Effector CD8-positive, alpha-beta T cell (primary cell): Measurements from ENCODE around the gene CALHM1.

Experiments
- DNase-seq: peaks from one replicate; lab custom pipeline; 2025; lab: John Stamatoyannopoulos, UW

CALHM1 gene

DNA sequence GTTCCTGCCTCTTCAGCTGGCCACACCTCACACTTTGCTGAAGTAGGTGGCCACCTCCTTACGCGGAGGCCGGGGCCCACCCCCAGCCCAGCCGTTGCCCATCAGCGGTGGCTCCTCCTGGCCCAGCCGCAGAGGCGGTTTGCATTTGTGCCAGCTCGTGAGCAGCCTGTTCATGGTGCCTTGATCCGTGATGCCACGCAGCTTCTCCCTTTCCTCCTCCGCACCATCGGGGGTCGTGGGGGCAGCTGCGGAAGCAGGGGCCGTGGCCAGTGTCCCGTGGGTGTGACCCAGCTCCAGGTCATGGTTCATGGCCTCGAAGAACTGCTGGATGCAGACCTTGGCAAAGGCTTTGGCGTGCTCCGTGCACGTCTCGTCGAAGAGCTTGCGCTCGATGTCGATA is 3.5 kb downstream of the CALHM1 start:
- no peak for DNase-seq

DNA sequence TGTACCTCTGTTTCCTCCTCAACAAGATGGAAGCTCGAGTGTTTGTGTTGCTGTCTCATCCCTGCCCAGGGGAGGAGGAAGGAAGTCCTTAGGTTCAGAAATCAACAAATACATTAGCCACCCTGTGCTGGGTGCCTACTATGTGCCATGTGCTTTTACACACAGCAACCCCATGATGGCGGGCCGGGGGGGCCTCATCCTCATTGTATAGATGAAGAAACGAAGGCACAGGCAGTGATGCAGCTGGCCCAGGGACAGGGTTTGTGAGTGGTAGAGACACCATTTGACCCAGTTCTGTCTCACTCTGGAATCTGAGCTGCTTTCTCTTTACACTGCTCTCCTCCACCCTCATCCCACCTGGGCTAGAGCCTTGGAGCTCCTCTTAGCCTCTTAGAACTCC is 4.7 kb downstream of the CALHM1 start:
- DNase-seq, result no peak

DNA sequence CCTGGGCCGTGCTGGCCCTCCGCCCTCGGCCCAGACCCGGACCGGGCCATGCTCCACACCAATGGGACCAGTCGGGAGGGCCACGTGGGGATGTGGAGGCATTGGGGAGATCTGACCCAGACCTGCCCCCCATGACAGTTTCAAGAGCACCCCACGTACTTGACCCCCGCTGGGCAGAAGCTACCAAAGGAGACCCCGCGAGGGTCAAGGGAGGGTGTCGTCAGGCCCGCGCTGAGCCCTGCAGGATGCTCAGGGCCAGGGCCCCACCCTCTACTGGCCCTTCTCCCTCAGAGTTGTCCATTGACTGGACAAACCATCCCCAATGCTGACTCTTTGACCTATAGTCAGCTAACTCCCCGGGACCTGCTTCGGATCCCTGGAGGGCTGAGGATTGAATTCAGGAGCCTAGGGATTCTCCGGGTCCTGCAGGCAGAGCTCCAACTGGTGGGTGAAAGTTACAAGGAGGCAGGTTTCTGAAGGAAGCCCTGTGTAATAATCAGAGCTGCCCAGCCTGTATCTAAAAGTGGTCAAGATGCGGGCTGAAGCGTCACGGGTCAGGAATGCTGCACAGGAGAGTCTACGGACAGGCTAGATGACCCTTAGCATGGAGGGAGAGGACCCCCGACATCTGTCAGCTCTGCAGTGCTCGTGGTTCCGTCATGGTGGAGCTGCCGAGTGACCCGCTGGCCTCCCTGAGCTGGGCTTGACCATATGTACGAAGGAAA is 6.0 kb downstream of the CALHM1 start:
- DNase-seq, result no peak

DNA sequence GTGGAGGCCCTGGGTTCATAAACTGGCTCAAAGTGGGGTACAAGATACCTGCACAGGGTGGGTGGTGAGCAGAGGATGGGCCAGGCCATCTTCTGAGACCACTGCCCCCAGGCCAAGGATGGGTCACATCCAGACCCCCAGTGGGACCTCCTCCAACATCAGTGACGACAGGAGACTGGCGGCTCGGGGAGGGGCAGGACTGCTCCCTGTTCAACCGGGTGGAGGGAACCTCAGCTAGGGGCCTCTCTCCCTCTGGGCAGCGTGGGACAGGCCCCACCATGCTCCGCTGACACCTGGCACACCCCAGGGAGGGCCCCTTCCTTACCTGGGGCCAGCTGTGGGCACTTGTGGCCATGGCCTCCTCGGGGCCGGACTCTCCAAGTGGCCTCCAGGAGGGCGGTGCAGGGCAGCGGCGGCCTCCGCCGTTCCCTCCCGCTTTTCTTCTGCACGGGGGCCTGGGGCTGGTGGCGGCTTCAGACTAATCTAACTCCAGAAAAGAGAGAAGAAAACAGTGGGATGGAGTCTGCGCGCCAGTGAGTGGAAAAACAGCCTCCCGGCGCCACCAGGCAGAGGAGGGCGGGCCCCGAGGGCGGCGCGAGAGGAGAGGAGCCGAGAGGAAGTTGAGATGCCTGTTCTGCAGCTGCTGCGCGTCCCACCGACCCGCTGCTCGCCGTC is 6.7 kb downstream of the CALHM1 start, which contains the start of gene CALHM2:
CALHM2 (minus strand) TSS at position 540 of the 675 bp plus-strand sequence. CDS start 2,429 bp downstream, outside the sequence.
- peak; percentile 16 for DNase-seq

DNA sequence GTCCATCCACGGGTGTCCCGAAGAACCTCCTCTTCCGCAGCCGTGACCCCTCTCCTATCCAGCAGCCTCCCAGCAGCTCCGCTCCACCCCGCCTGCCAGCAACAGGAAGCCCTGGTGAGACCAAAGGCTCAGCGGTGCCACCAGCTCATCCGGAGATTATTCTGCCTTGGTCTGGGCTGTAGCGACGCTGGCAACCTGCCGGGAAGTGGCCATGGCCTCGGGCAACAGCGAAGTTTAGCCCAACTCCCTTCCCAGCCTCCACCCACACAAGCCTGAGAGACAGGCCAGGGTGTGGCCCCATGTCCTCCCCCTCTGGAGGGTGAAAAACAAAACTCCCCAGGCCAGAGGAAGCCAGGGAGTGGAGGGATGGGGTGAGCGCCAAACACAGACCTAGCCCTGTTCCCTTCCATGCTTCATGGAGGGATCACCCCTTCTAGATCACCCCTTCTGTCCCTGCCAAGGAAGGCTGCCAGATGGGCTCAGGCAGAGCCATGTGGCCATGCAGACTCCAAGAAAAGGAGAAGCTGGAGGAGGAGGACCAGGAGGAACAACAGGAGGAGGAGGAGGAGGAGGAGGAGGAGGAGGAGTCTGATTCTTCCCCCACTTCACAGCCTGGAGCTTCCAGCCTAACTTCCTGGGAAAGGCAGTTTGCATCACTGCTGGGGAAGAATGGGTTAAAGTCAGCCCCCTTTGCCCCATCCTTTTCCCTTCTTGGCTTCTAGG is 7.4 kb downstream of the CALHM1 start:
- DNase-seq, result no peak

DNA sequence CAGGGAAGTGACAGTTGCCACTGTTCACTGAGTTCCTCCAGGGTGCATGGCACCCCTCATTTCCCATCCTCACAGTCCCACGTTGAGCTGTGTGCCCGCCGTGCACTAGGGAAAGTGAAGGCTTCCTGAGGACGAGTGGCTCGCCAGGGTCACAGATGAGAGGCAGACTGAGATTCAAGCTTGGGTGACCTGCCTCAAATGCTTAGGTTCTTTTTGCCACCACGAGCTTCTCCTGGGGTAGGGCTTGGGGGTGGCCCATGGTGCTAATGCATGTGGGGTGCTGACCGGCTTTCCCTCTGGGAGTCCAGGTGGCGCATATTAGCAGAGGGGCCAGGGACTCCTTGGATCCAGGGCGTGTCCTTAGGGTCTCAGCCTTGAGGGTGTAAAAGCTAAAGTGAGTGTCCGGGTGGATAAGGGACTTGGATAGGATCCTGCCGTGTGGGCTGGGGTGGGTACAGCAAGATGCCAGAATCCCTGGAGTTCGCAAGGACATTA is 8.5 kb downstream of the CALHM1 start:
- DNase-seq, result no peak

DNA sequence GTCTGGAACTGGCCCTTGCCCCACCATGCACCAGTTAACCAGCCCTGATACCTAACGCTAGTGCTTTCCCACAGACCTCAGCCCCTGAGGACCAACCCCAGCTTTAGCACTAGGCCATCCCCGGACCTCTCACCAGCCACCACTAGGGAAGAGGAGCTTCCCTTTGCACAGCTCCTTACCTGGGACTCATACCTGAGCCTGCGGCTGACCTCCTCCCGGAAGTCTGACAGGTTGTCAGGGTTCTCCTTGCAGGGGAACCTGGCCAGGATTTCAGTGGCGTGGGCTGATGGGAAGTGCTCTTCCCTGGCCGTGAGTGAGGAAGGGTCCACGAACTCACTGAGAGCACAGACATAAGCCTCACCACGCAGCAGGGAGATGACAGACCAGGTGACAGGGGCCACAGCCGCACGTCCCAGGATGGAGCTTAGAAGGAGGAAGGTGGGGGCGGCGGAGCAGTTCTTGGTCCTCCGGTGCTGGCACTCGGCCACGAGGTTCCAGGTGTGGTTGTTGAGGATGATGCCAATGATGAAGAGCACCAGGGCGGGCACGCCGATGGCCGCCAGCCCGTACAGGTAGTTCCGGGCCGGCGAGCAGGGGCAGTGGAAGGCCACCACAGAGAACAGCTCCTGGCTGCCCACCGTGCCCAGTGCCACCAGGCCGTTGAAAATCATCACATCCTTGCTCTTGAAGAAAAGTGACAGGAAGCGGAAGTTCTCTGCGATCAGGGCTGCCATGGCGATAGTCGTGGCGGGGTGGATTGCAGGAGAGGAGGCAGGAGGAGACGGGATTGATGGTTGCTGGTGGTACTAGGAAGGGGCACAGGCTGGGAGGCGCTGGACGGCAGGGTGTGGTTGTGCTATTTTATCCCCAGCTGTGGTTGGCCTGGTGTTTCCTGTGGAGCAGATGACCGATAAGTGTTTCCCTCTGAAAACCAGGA is 9.2 kb downstream of the CALHM1 start:
- DNase-seq, result no peak

DNA sequence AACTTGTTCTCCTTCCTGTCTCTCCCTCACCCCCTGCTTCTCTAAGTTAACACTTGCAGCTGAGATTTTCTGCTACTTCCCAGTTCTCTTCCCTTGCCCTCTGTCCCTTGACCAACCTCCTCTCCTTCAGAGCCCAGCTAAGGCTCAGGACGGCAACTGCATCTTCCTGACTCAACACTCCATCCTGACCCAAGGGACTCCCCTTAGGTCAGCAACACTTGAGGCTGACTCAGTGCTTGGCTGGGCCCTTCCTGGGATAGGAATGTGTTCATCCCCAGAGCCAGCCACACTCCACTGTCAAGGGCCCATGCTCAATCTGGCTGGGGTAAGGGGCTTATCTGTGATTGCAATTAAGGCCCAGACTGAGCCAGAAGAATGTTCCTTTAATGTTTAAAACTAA is 10.0 kb downstream of the CALHM1 start:
- DNase-seq, result no peak

DNA sequence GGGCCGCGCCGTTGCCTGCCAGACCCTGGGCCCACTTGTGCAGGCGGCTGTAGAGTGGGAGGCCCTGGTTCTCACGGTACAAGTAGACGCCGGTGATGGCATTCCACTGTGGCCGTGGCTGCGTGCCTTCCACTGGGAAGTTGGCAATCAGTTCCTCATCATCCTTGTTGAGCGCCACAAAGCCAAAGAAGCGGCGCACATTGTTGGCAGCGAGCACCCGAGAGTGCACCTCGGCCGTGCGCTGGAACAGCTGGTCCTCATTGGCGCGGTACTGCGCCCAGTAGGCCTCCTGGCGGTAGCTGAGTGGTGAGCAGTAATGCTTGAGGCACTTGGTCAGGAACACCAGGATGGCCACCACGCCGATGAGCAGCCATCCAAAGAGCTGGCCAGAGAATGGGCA is 11.5 kb downstream of the CALHM1 start:
- DNase-seq, result no peak

DNA sequence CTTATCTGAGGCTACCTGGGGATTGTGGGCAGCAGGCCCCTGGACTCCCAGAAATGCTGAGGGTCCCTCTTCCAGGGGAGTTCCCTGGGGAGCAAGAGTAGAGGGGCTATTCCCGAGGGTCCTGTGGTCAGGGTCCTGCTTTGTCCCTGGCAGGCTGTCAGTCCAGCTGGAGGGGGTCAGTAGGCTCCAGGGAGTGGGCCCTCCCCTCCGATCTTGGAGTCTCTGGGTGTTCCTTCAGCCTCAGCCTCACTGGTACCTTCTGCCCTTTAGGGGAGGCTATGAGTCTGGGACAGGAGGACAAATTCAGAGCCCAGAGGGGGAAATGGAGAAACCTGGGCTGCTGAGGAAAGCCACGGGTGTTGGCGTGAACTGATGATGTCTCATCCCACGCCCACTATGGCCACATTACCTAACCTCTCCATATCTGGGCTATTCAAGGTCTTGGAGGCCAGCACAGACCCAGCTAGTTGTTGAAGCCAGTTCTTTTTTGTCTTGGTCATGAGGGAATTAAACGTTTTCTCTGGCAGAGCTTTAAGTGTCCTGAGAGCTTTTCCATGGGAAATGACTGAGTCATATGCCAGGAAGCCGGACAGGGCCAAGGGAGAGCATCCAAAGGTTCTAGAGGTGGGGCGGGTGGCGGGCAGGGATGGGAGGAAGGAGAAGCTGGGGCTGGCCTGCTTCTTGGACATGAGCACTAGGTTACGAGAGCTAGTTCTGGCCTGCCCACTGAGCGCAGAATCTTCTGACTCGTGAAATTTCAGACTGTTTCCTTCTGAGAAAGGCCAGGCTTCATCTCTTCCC is 12.7 kb downstream of the CALHM1 start:
- DNase-seq, result no peak

DNA sequence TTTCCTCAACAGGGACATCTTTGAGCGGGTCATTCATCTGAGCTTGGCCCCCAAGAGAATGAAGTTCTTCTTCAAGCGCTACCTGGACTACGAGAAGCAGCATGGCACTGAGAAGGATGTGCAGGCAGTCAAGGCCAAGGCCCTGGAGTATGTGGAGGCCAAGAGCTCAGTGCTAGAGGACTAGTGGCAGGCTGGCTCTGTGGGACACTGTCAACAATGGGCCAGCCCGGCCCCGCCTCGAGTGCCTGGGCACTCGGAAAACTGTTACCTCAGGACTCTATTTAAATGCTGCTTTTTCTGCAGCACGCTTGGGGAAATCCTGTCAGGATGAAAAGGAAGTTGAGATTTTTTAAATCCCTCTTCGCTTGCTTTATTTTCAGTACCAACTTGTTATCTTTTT is 13.3 kb downstream of the CALHM1 start:
- no peak for DNase-seq

DNA sequence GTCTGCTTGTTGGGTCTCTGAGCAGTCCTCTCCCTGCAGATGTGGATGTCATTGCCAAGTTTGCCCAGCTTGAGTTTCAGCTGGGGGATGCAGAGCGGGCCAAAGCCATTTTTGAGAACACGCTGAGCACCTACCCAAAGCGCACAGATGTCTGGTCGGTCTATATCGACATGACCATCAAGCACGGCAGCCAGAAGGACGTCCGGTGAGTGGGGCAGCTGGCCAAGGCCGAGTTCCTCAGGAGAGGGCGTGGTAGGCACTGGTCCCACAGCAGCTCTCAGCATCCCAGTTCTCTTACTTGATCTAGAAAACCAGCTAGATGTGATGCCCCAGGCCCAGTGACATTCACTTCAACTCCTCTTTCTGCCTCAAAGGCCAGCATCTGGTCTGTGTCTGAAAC is 14.2 kb downstream of the CALHM1 start:
- no peak for DNase-seq

DNA sequence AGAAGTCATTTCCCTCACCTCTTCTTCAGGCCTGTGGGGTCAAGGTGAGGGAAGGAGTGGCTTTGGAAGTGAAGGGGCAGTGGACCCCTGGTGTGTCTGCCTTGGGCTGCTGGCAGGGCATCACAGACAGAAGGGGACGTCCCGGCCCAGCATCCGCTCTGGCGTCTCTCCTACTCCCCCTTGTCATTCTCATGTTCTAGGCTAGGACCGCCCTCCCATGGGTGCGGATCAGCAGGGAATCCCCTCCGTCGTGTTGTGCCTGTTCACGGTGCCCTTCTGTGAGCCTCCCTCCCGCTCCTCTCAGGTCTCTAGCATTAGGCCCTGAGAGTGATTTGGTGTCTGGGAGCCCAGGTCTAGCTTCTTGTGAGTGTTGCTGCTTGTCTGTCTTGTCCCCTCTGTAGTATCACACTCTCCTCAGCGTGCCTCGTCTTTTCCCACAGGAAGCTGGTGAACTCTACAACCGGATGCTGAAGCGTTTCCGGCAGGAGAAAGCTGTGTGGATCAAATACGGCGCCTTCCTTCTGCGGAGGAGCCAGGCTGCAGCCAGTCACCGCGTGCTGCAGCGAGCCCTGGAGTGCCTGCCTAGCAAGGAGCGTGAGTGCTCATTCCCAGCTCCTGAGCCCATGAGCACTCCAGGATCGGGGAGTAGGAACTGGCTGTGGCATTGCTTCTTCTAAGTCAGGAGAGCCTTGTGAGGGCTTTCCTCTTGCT is 15.1 kb downstream of the CALHM1 start:
- no peak for DNase-seq

DNA sequence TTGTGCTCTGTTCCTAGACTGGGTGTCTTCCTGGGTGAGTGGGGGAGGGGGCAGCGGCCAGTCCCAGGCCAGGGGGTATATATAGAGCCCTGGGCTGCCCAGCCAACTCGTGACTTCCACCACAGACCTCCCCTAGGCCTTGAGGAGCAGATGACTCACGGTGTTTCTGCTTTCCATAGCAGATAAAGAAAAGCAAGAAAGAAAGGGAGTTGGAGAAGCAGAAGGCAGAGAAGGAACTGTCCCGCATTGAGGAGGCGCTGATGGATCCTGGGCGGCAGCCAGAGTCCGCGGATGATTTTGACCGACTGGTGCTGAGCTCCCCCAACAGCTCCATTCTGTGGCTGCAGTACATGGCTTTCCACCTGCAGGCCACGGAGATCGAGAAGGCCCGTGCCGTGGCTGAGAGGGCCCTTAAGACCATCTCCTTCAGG is 16.7 kb downstream of the CALHM1 start:
- no peak for DNase-seq

DNA sequence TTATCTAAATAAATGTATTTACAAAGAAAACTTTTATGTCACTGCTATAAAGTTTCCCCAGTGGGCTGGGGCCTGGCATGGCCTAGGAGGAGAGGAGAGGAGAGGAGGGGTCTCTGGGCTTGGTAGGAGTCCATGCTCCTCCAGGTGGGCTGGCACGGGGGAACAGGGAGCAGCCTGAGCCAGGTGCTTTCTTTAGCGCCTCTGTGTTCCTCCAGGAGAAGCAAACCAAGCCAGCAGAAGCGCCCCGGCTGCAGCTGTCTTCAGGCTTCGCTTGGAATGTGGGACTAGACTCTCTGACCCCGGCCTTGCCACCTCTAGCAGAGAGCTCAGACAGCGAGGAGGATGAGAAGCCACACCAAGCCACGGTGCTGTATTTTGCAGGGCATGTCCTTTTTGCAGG is 17.1 kb downstream of the CALHM1 start:
- no peak for DNase-seq

DNA sequence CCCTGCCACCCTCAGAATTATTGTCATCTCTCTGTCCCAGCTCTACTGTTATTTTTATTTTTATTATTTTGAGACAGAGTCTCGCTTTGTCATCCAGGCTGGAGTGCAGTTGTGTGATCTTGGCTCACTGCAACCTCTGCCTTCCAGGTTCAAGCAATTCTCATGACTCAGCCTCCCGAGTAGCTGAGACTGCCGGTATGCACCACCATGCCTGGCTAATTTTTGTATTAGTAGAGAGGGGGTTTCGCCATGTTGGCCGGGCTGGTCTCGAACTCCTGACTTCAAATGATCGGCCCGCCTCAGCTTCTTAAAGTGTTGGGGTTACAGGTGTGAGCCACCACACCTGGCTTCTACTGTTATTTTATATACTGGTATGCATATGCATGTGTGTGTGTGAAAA is 17.5 kb downstream of the CALHM1 start:
- no peak for DNase-seq

DNA sequence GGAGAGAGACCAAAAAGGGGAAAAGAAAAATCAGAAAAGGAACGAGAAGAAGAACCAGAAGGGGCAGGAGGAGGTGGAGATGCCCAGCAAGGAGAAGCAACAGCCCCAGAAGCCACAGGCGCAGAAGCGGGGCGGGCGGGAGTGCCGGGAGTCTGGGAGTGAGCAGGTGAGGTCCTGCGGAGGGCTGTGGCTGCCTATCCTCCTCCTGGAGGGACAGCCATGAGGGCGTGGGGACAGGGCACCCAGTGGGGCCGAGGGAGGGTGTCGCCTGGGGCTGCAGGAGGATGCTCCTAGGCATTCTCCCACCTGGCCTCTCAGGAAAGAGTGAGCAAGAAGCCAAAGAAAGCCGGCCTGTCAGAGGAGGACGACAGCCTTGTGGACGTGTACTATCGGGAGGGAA is 18.3 kb downstream of the CALHM1 start:
- DNase-seq, result no peak

DNA sequence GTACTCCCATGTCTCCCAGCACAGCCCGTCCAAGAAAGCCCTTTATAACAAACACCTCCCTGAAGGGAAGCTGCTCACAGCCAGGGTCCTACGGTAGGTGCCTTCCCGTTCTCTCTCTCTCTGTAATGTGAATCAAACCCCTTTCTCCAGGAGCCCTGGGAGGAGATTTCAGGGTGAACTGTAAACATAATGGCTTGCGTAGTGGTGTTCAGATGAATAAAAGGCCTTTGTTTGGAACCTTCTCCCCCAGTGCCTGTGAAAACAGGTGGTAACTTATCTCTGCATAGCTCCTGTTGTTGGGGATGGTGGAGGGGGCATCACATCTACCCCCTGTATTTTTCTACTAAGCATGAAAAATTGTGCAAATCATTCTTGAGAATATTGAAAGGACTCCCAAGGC is 18.9 kb downstream of the CALHM1 start:
- DNase-seq, result no peak

DNA sequence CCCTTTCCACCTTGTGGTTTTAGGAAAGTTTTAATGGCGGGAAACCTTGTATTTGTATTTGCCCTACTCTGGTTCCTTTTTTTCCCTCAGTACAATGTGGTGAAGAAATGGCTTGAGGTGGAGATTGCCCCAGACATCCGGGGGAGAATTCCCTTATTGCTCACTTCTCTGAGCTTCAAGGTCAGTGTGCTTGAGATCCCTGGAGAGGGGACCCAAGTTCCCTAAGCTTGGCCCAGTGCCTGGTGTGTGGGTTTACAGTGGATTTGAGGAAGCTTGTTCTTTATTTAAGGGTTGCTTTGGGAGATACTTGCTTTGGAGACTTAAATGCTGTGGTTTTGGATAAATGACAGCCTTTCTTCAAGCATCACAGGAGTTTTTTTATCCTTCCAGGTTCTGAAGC is 24.8 kb downstream of the CALHM1 start:
- no peak for DNase-seq

DNA sequence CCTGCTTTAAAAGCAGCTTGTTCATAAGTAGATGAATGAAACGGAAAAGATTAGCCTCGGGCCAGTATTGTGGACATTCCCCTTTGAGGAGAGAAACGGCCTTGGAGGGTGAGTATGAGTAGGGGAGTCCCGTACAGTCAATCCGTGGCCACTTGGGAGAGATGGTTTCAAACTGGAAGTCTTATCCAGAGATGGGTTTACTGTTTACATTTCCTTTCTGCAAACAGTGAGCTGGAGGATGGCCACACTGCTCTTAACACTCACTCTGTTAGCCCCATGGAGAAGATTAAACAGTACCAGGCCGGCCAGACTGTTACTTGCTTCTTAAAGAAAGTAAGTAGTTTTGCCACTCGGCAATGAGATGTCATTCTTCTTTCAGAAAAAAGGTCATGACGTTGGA is 26.8 kb downstream of the CALHM1 start:
- no peak for DNase-seq
